ENCODE data around the gene ZFP91.

The ZFP91 gene

DNA sequence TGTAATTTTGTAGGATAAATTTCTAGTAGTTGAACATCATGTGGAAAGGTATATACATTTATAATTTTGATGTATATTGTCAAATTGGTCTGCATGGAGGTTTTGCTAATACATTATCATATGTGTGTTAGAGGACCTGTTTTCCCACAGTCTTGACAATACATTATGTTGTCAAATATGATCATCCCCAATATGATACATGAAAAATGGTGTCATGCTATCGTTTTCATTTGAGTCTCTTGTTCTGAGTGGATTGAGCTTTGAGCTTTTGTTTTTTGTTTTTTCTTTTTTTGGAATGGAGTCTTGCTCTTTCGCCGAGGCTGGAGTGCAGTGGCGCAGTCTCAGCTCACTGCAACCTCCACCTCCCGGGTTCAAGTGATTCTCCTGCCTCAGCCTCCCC lies 29.5 kb downstream of the ZFP91 start:
- H3K4me3 ChIP-seq (ENCODE audit: low read depth, low read length) = no peak overlapping the region
- H3K36me3 ChIP-seq (ENCODE audit: control insufficient read depth in 1 of 2, insufficient read depth in 2 of 2, low read length in 2 of 2) = peaks cover 2 to 8% of the 10 kb centered on the region in 2 experiments
- no CpG with 5 or more reads among the region's 5 CpGs for WGBS (ENCODE audit: extremely low coverage, insufficient coverage, insufficient read length)
- no peak overlapping the region for H2AK5ac ChIP-seq (ENCODE audit: low read length)
- H3K9ac ChIP-seq (ENCODE audit: low read length) = no peak overlapping the region
- H4K91ac ChIP-seq (ENCODE audit: low read depth, low read length) = no peak overlapping the region
- H3K14ac ChIP-seq (ENCODE audit: low read length) = no peak overlapping the region
- no peaks in the 10 kb centered on the region for H3K79me1 ChIP-seq (ENCODE audit: low read length)
- H3K4me2 ChIP-seq (ENCODE audit: low read length) = no peak overlapping the region
- no peak overlapping the region for H2BK5ac ChIP-seq (ENCODE audit: low read depth, low read length, poor library complexity)
- no peak overlapping the region for H4K8ac ChIP-seq (ENCODE audit: low read depth, low read length)
- H3K9me3 ChIP-seq (ENCODE audit: insufficient read depth, low read depth, low read length) = no peaks in the 10 kb centered on the region
- peaks cover 2% of the 10 kb centered on the region for H3K79me2 ChIP-seq (ENCODE audit: control insufficient read depth, insufficient read depth, low read length, poor library complexity)
- no peak overlapping the region for H3K23ac ChIP-seq (ENCODE audit: low read length)
- H3K4ac ChIP-seq (ENCODE audit: low read depth, low read length) = no peak overlapping the region
- H3K27ac ChIP-seq (ENCODE audit: low read depth, low read length) = no peak overlapping the region
- no peak overlapping the region for H2AFZ ChIP-seq (ENCODE audit: insufficient read depth, low read length, poor library complexity)
- H2BK120ac ChIP-seq (ENCODE audit: insufficient read depth, low read length, poor library complexity) = no peak overlapping the region
- no peaks in the 10 kb centered on the region for H3K27me3 ChIP-seq (ENCODE audit: insufficient read depth, low read length)
- H4K12ac ChIP-seq (ENCODE audit: low read depth, low read length) = no peak overlapping the region
- DNase-seq = no peak
- no peak overlapping the region for H2BK12ac ChIP-seq (ENCODE audit: low read length)
- no peak overlapping the region for H3K18ac ChIP-seq (ENCODE audit: low read length)
- no peaks in the 10 kb centered on the region for H3K4me1 ChIP-seq (ENCODE audit: control insufficient read depth in 1 of 2, insufficient read depth in 2 of 2, low read length in 2 of 2)

DNA sequence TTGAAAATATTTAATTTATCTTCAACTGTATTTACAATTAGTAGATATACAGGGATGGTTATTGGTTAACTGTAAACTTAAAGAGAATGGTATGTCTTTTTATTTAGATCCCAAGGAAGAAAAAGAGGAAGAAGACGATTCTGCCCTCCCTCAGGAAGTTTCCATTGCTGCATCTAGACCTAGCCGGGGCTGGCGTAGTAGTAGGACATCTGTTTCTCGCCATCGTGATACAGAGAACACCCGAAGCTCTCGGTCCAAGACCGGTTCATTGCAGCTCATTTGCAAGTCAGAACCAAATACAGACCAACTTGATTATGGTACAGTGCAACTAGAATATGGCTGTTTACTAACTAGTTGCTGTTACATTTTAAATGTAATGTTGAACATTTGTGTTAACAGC lies 30.9 kb downstream of the ZFP91 start:
- Histone ChIP-seq H3K27ac (ENCODE audit: low read depth, low read length) (no peak overlapping the region), H3K23ac (ENCODE audit: low read length) (no peak overlapping the region), H3K4me3 (ENCODE audit: low read depth, low read length) (no peak overlapping the region), H2BK120ac (ENCODE audit: insufficient read depth, low read length, poor library complexity) (no peak overlapping the region), H2AK5ac (ENCODE audit: low read length) (no peak overlapping the region), H2BK5ac (ENCODE audit: low read depth, low read length, poor library complexity) (no peak overlapping the region), H3K4me1 (ENCODE audit: control insufficient read depth in 1 of 2, insufficient read depth in 2 of 2, low read length in 2 of 2) (no peaks in the 10 kb centered on the region), H3K79me1 (ENCODE audit: low read length) (no peaks in the 10 kb centered on the region), H3K79me2 (ENCODE audit: control insufficient read depth, insufficient read depth, low read length, poor library complexity) (no peaks in the 10 kb centered on the region), H3K9me3 (ENCODE audit: insufficient read depth, low read depth, low read length) (no peaks in the 10 kb centered on the region), H3K36me3 (ENCODE audit: control insufficient read depth in 1 of 2, insufficient read depth in 2 of 2, low read length in 2 of 2) (peaks cover 2 to 12% of the 10 kb centered on the region in 2 experiments), H3K4me2 (ENCODE audit: low read length) (no peak overlapping the region), H3K18ac (ENCODE audit: low read length) (no peak overlapping the region), H3K4ac (ENCODE audit: low read depth, low read length) (no peak overlapping the region), H4K8ac (ENCODE audit: low read depth, low read length) (no peak overlapping the region), H3K14ac (ENCODE audit: low read length) (no peak overlapping the region), H2BK12ac (ENCODE audit: low read length) (no peak overlapping the region), H3K9ac (ENCODE audit: low read length) (no peak overlapping the region), H2AFZ (ENCODE audit: insufficient read depth, low read length, poor library complexity) (no peak overlapping the region), H4K12ac (ENCODE audit: low read depth, low read length) (no peak overlapping the region), H4K91ac (ENCODE audit: low read depth, low read length) (no peak overlapping the region), H3K27me3 (ENCODE audit: insufficient read depth, low read length) (no peaks in the 10 kb centered on the region)
- DNase-seq = no peak
- no CpG with 5 or more reads among the region's 8 CpGs for WGBS (ENCODE audit: extremely low coverage, insufficient coverage, insufficient read length)

GRCh38 chr11:58613228-58613627 lies 34.4 kb downstream of the ZFP91 start:
- Histone ChIP-seq H3K14ac (ENCODE audit: low read length) (no peak overlapping the region), H2AFZ (ENCODE audit: insufficient read depth, low read length, poor library complexity) (no peak overlapping the region), H3K36me3 (ENCODE audit: control insufficient read depth in 1 of 2, insufficient read depth in 2 of 2, low read length in 2 of 2) (peaks cover 9 to 28% of the 10 kb centered on the region in 2 experiments), H3K79me2 (ENCODE audit: control insufficient read depth, insufficient read depth, low read length, poor library complexity) (no peaks in the 10 kb centered on the region), H3K9ac (ENCODE audit: low read length) (no peak overlapping the region), H3K27ac (ENCODE audit: low read depth, low read length) (no peak overlapping the region), H3K18ac (ENCODE audit: low read length) (no peak overlapping the region), H3K27me3 (ENCODE audit: insufficient read depth, low read length) (no peaks in the 10 kb centered on the region), H3K23ac (ENCODE audit: low read length) (no peak overlapping the region), H3K4ac (ENCODE audit: low read depth, low read length) (no peak overlapping the region), H3K79me1 (ENCODE audit: low read length) (no peaks in the 10 kb centered on the region), H4K91ac (ENCODE audit: low read depth, low read length) (no peak overlapping the region), H3K4me3 (ENCODE audit: low read depth, low read length) (no peak overlapping the region), H2BK5ac (ENCODE audit: low read depth, low read length, poor library complexity) (no peak overlapping the region), H2BK12ac (ENCODE audit: low read length) (no peak overlapping the region), H2AK5ac (ENCODE audit: low read length) (no peak overlapping the region), H4K8ac (ENCODE audit: low read depth, low read length) (no peak overlapping the region), H3K4me2 (ENCODE audit: low read length) (no peak overlapping the region), H4K12ac (ENCODE audit: low read depth, low read length) (no peak overlapping the region), H2BK120ac (ENCODE audit: insufficient read depth, low read length, poor library complexity) (no peak overlapping the region), H3K9me3 (ENCODE audit: insufficient read depth, low read depth, low read length) (no peaks in the 10 kb centered on the region), H3K4me1 (ENCODE audit: control insufficient read depth in 1 of 2, insufficient read depth in 2 of 2, low read length in 2 of 2) (no peaks in the 10 kb centered on the region)
- no peak for DNase-seq
- WGBS (ENCODE audit: extremely low coverage, insufficient coverage, insufficient read length) = no CpG with 5 or more reads among the region's 2 CpGs

DNA sequence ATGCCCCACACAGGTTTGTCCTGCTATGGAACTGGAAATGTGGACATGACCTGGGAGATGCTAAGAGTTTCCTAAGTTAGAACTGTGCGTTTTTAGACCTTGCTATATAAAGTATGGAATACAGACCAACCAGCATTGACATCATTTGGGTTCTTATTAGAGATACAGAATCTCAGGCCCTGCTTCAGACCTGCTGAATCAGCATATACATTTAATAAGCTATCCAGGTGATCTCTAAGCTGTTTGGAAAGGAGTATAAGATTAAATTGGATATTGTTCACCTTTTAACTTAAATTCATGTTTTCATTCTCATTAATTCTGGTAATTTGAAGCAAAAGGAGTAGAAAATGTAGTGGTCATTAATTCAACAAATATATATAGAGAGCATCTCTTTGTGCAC lies 36.7 kb downstream of the ZFP91 start:
- no peak overlapping the region for H4K12ac ChIP-seq (ENCODE audit: low read depth, low read length)

More for the DNA sequence above, 36.7 kb downstream of the ZFP91 start:
- H3K4me3 ChIP-seq (ENCODE audit: low read depth, low read length) = no peak overlapping the region
- no peak overlapping the region for H3K4me2 ChIP-seq (ENCODE audit: low read length)
- no peak overlapping the region for H2AFZ ChIP-seq (ENCODE audit: insufficient read depth, low read length, poor library complexity)
- peaks cover 8 to 32% of the 10 kb centered on the region in 2 experiments for H3K36me3 ChIP-seq (ENCODE audit: control insufficient read depth in 1 of 2, insufficient read depth in 2 of 2, low read length in 2 of 2)
- H3K9me3 ChIP-seq (ENCODE audit: insufficient read depth, low read depth, low read length) = no peaks in the 10 kb centered on the region
- H3K27me3 ChIP-seq (ENCODE audit: insufficient read depth, low read length) = no peaks in the 10 kb centered on the region
- H3K27ac ChIP-seq (ENCODE audit: low read depth, low read length) = no peak overlapping the region
- H2BK120ac ChIP-seq (ENCODE audit: insufficient read depth, low read length, poor library complexity) = no peak overlapping the region
- H4K91ac ChIP-seq (ENCODE audit: low read depth, low read length) = no peak overlapping the region
- no peak overlapping the region for H3K23ac ChIP-seq (ENCODE audit: low read length)
- no peak overlapping the region for H4K8ac ChIP-seq (ENCODE audit: low read depth, low read length)
- no CpG with 5 or more reads among the region's 1 CpG for WGBS (ENCODE audit: extremely low coverage, insufficient coverage, insufficient read length)
- no peaks in the 10 kb centered on the region for H3K4me1 ChIP-seq (ENCODE audit: control insufficient read depth in 1 of 2, insufficient read depth in 2 of 2, low read length in 2 of 2)
- no peaks in the 10 kb centered on the region for H3K79me2 ChIP-seq (ENCODE audit: control insufficient read depth, insufficient read depth, low read length, poor library complexity)
- H3K14ac ChIP-seq (ENCODE audit: low read length) = no peak overlapping the region
- no peak overlapping the region for H3K4ac ChIP-seq (ENCODE audit: low read depth, low read length)
- H3K9ac ChIP-seq (ENCODE audit: low read length) = no peak overlapping the region
- H3K18ac ChIP-seq (ENCODE audit: low read length) = no peak overlapping the region
- no peak for DNase-seq
- H2BK5ac ChIP-seq (ENCODE audit: low read depth, low read length, poor library complexity) = no peak overlapping the region
- H2BK12ac ChIP-seq (ENCODE audit: low read length) = no peak overlapping the region
- no peak overlapping the region for H2AK5ac ChIP-seq (ENCODE audit: low read length)
- H3K79me1 ChIP-seq (ENCODE audit: low read length) = no peaks in the 10 kb centered on the region

Measured in trophoblast cell (in vitro differentiated cells and primary cell).